Spinal cord (tissue), 10 donors: Measurements from ENCODE around the gene CENPO. TPM values are rescaled to one million over a fixed set of nuclear protein-coding genes. Genes with fewer than 3 reads are reported as not detected.

ENCODE experiments used
- DNase-seq, 6 donors: peaks; one replicate each; pipeline versions ENCODE4 v3.0.0 to v3.0.0-alpha.2; 2013 to 2015; ENCODE audit warnings: low spot score in 6 of 6, low read depth in 4 of 6
- H3K27ac ChIP-seq: one replicate; pipeline ENCODE4 v1.5.1; 2013; ENCODE audit warnings: low read depth, low read length, control low read depth
- H3K27me3 ChIP-seq: one replicate; pipeline ENCODE4 v1.6.1; 2013; ENCODE audit warnings: low read length; ENCODE audit not compliant: control insufficient read depth, insufficient read depth
- H3K36me3 ChIP-seq: one replicate; pipeline ENCODE4 v1.6.1; 2013; ENCODE audit warnings: low read length; ENCODE audit not compliant: control insufficient read depth, insufficient read depth
- H3K4me1 ChIP-seq: one replicate; pipeline ENCODE4 v1.6.1; 2013; ENCODE audit warnings: low read length; ENCODE audit not compliant: control insufficient read depth, insufficient read depth
- H3K4me3 ChIP-seq: one replicate; pipeline ENCODE4 v1.5.1; 2013; ENCODE audit warnings: low read depth, low read length, control low read depth
- H3K9me3 ChIP-seq: one replicate; pipeline ENCODE4 v1.6.1; 2013; ENCODE audit warnings: low read length; ENCODE audit not compliant: control insufficient read depth, insufficient read depth
- WGBS: methylation state at CpG from one replicate; pipeline ENCODE4 v1.1.5; 2013; ENCODE audit warnings: missing lambda C conversion rate; ENCODE audit not compliant: insufficient coverage; 5-methylcytosine and 5-hydroxymethylcytosine counted together
- polyA plus RNA-seq, 2 donors: library from polyadenylated mRNA; unstranded; fragments of 120-200 nt; gene quantifications; one replicate each; pipeline ENCODE4 v1.2.1, GENCODE V29; 2013; ENCODE audit not compliant: insufficient read length in 2 of 2
- total RNA-seq, 2 donors: library from RNA; depleted of rRNA in 1 of 2; stranded (reverse); fragments of 120-200 nt in 1 of 2; fragments of >200 nt in 1 of 2; gene quantifications; one replicate each; pipeline versions ENCODE4 v1.2.3 to v1.2.4, GENCODE V29; 2013 to 2014
- donor health status: healthy.

CENPO gene
- total and polyA plus RNA-seq, 4 donors: 12.7 to 24.0 (median 18.1) TPM

- 98% methylated on average over 9 of the region's 11 CpGs for WGBS
- Histone ChIP-seq H3K36me3 (peaks cover 6% of the 10 kb centered on the region), H3K4me1 (no peaks in the 10 kb centered on the region), H3K4me3 (no peak overlapping the region), H3K27ac (no peak overlapping the region), H3K27me3 (no peaks in the 10 kb centered on the region), H3K9me3 (no peaks in the 10 kb centered on the region)
- DNase-seq: no peak
Measured at GRCh38 chr2:24861500-24861899, 68.3 kb downstream of the CENPO start.

- no peaks in the 10 kb centered on the region for H3K27me3 ChIP-seq
- no peak for DNase-seq
- no peaks in the 10 kb centered on the region for H3K4me1 ChIP-seq
- H3K36me3 ChIP-seq: peaks cover 6% of the 10 kb centered on the region
- 92% methylated on average over 2 of the region's 3 CpGs for WGBS
- H3K4me3 ChIP-seq: no peak overlapping the region
- H3K27ac ChIP-seq: no peak overlapping the region
- no peaks in the 10 kb centered on the region for H3K9me3 ChIP-seq
Measured at GRCh38 chr2:24863641-24864040, 70.4 kb downstream of the CENPO start.

GRCh38 chr2:24866946-24867345 is 73.7 kb downstream of the CENPO start:
- DNase-seq: no peak
- Histone ChIP-seq H3K36me3 (peaks cover 15% of the 10 kb centered on the region), H3K4me1 (peaks cover 2% of the 10 kb centered on the region), H3K27me3 (no peaks in the 10 kb centered on the region), H3K4me3 (no peak overlapping the region), H3K9me3 (no peaks in the 10 kb centered on the region), H3K27ac (no peak overlapping the region)
- WGBS: 67% methylated on average over 3 of the region's 6 CpGs

GRCh38 chr2:24870440-24870839 is 77.2 kb downstream of the CENPO start:
- 100% methylated on average over 3 of the region's 5 CpGs for WGBS
- H3K27me3 ChIP-seq: no peaks in the 10 kb centered on the region
- H3K4me1 ChIP-seq: peaks cover 13% of the 10 kb centered on the region
- no peak for DNase-seq
- H3K9me3 ChIP-seq: no peaks in the 10 kb centered on the region
- no peak overlapping the region for H3K27ac ChIP-seq
- no peak overlapping the region for H3K4me3 ChIP-seq
- H3K36me3 ChIP-seq: peaks cover 33% of the 10 kb centered on the region

- no peak overlapping the region for H3K4me3 ChIP-seq
- 81% methylated on average over 10 of the region's 16 CpGs for WGBS
- H3K9me3 ChIP-seq: no peaks in the 10 kb centered on the region
- DNase-seq: no peak
- peaks cover 35% of the 10 kb centered on the region for H3K36me3 ChIP-seq
- peaks cover 13% of the 10 kb centered on the region for H3K4me1 ChIP-seq
- peak overlapping the region; percentile 26 for H3K27ac ChIP-seq
- no peaks in the 10 kb centered on the region for H3K27me3 ChIP-seq
Measured at GRCh38 chr2:24870891-24871705, 77.9 kb downstream of the CENPO start.

- Histone ChIP-seq H3K9me3 (no peaks in the 10 kb centered on the region), H3K27ac (peak overlapping the region; percentile 26), H3K4me3 (no peak overlapping the region), H3K27me3 (no peaks in the 10 kb centered on the region), H3K4me1 (peaks cover 13% of the 10 kb centered on the region), H3K36me3 (peaks cover 35% of the 10 kb centered on the region)
- DNase-seq: peak in 1 of 6 donors; percentile 30
- 81% methylated on average over 12 of the region's 12 CpGs for WGBS
Measured at GRCh38 chr2:24871852-24872333, 78.7 kb downstream of the CENPO start.

Other genes starting within 250 kb of the CENPO start
- 10 to 100 TPM; 19.9 to 57.3 TPM for gene PTRHD1, start within 50 bp of the CENPO start, total RNA-seq
- 10 to 100 TPM; 35.0 to 46.9 TPM for gene PTRHD1, start within 50 bp of the CENPO start, polyA plus RNA-seq
- 10 to 100 TPM; 40.4 to 61.7 TPM for gene ADCY3, start 126.8 kb downstream of the CENPO start, total RNA-seq
- gene ADCY3, start 126.8 kb downstream of the CENPO start, polyA plus RNA-seq: 10 to 100 TPM; 31.6 to 36.7 TPM
- gene DNAJC27, start 178.5 kb downstream of the CENPO start, total RNA-seq: 10 to 100 TPM; 11.2 to 22.0 TPM
- 10 to 100 TPM; 12.3 to 12.9 TPM for gene DNAJC27, start 178.5 kb downstream of the CENPO start, polyA plus RNA-seq
- 10 to 100 TPM; 14.4 to 40.9 TPM for gene EFR3B, start 248.7 kb downstream of the CENPO start, total RNA-seq
- gene EFR3B, start 248.7 kb downstream of the CENPO start, polyA plus RNA-seq: 10 to 100 TPM; 44.1 to 47.6 TPM